ENCODE results near the gene TUBD1. TPM values are rescaled to one million over a fixed set of nuclear protein-coding genes. Genes with fewer than 3 reads are reported as not detected.
"Not testable (repeated sequence)": the region's sequence is repeated elsewhere in the genome, so short reads cannot be mapped to it uniquely, and the experiment has no call there.

The TUBD1 gene, protein sequence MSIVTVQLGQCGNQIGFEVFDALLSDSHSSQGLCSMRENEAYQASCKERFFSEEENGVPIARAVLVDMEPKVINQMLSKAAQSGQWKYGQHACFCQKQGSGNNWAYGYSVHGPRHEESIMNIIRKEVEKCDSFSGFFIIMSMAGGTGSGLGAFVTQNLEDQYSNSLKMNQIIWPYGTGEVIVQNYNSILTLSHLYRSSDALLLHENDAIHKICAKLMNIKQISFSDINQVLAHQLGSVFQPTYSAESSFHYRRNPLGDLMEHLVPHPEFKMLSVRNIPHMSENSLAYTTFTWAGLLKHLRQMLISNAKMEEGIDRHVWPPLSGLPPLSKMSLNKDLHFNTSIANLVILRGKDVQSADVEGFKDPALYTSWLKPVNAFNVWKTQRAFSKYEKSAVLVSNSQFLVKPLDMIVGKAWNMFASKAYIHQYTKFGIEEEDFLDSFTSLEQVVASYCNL
- total RNA-seq (2014; rRNA removed; shearing (Covaris generic); ENCODE audit: low replicate concordance): 3.1 and 7.3 TPM in 2 replicates

GRCh38 chr17:59892924-59893675 lies at the start of gene TUBD1, which contains the start of gene RPS6KB1:
TSS of gene TUBD1 (minus strand) at chr17:59892943. CDS start at chr17:59891002, 1,941 bp downstream.
TSS of gene RPS6KB1 (plus strand) at chr17:59893121. CDS start at chr17:59893185, 64 bp downstream.
- no peaks in the 10 kb centered on the region for H3K9me3 ChIP-seq (ENCODE audit: low read length)
- peak within 1 kb of the TSS; percentile 74 for H3K27ac ChIP-seq (ENCODE audit: low read length)

DNA sequence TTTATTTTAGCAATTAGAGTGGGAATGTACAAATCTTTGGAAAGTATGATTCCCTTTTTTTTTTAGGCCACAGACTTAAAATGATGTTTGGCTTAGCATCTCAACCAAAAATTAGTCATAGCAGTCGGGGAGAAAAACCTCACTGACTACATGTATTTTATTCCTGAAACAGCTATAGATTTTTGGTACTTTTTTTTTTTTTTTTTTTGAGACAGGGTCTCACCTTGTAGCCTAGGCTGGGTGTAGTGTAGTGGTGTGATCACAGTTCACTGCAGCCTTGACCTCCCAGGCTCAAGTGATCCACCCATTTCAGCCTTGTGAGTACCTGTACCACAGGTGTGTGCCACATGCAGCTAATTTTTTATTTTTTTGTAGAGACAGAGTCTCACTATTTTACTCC lies 48.4 kb upstream of the TUBD1 start:
- Histone ChIP-seq H3K79me2 (ENCODE audit: low read length) (no peaks in the 10 kb centered on the region), H3K27ac (ENCODE audit: low read length) (no peak overlapping the region), H3K4me3 (ENCODE audit: low read length) (no peak overlapping the region), H3K9me2 (replicated peaks; ENCODE audit: insufficient read depth, low read length) (no peaks in the 10 kb centered on the region), H4K20me1 (ENCODE audit: insufficient read depth, low read depth, low read length) (no peaks in the 10 kb centered on the region), H2AFZ (ENCODE audit: low read length) (no peak overlapping the region), H3K9ac (ENCODE audit: low read length) (no peak overlapping the region), H3K27me3 (ENCODE audit: low read length) (no peaks in the 10 kb centered on the region), H3K9me3 (ENCODE audit: low read length) (no peaks in the 10 kb centered on the region), H3K4me1 (ENCODE audit: low read length) (peaks cover 11% of the 10 kb centered on the region), H3K36me3 (ENCODE audit: insufficient read depth, low read length) (peaks cover 7% of the 10 kb centered on the region; the same call in 1 of the 2 replicates), H3K4me2 (ENCODE audit: low read depth, low read length, poor library complexity, severe bottlenecking) (no peak overlapping the region)
- DNase-seq: no peak

More at GRCh38 chr17:59892924-59893675, at the start of gene TUBD1, which contains the start of gene RPS6KB1:
- Histone ChIP-seq H3K9me2 (replicated peaks; ENCODE audit: insufficient read depth, low read length) (no peaks in the 10 kb centered on the region), H3K9ac (ENCODE audit: low read length) (peak within 1 kb of the TSS; percentile 94), H3K36me3 (ENCODE audit: insufficient read depth, low read length) (no peaks in the 10 kb centered on the region), H3K4me3 (ENCODE audit: low read length) (peak within 1 kb of the TSS; percentile 85), H3K27me3 (ENCODE audit: low read length) (no peaks in the 10 kb centered on the region), H3K79me2 (ENCODE audit: low read length) (peaks cover 71% of the 10 kb centered on the region), H4K20me1 (ENCODE audit: insufficient read depth, low read depth, low read length) (peaks cover 14% of the 10 kb centered on the region; the same call in 1 of the 2 replicates), H3K4me1 (ENCODE audit: low read length) (peaks cover 21% of the 10 kb centered on the region), H3K4me2 (ENCODE audit: low read depth, low read length, poor library complexity, severe bottlenecking) (peak within 1 kb of the TSS; percentile 89), H2AFZ (ENCODE audit: low read length) (peak within 1 kb of the TSS; percentile 93)
- peak; percentile 99 for DNase-seq

DNA sequence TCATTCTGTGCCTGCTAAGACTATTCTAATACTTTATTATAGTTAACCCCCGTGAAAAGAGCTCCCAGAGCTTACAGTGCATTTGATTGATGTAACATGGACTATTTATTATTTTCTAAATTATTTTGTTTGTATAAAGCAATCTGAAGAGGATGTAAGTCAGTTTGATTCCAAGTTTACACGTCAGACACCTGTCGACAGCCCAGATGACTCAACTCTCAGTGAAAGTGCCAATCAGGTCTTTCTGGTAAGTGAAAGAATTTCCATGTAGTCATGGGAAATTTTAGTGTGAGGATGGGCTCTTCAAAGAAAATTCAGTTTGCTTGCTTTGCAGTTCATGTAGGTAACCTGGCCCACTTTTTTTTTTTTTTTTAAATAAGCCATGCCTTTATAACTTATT lies 48.0 kb upstream of the TUBD1 start:
- H3K4me2 ChIP-seq (ENCODE audit: low read depth, low read length, poor library complexity, severe bottlenecking); H3K27ac ChIP-seq (ENCODE audit: low read length); H4K20me1 ChIP-seq (ENCODE audit: insufficient read depth, low read depth, low read length); DNase-seq; H3K4me3 ChIP-seq (ENCODE audit: low read length); H3K9me2 ChIP-seq (replicated peaks; ENCODE audit: insufficient read depth, low read length); H3K9me3 ChIP-seq (ENCODE audit: low read length); H2AFZ ChIP-seq (ENCODE audit: low read length); H3K27me3 ChIP-seq (ENCODE audit: low read length); H3K79me2 ChIP-seq (ENCODE audit: low read length); H3K9ac ChIP-seq (ENCODE audit: low read length); H3K4me1 ChIP-seq (ENCODE audit: low read length): not testable (repeated sequence)
- peaks cover 11% of the 10 kb centered on the region; the same call in 1 of the 2 replicates for H3K36me3 ChIP-seq (ENCODE audit: insufficient read depth, low read length)

- H2AFZ ChIP-seq (ENCODE audit: low read length): not testable (repeated sequence)
Measured at GRCh38 chr17:59933317-59933716, 40.6 kb upstream of the TUBD1 start.

DNA sequence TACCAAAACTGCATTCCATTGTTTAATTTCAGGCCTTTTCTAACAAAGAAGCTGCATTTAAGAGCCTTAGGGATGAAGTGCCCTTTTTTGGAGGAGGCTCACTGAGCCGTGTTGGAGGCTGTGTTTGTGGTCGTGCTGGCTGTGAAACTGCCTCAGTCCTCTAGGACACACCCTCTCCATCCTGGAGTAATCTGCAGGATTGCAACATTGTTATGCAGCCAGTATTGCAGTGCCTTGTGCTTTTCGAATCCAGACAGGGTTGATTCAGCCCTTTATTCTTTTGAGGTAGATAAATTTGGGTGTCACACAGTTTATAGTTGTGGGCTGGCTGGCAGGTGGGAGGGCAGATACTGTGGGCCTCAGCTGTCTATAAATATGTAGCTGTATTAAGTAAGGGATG lies 38.0 kb upstream of the TUBD1 start:
- H3K4me1 ChIP-seq (ENCODE audit: low read length); H4K20me1 ChIP-seq (ENCODE audit: insufficient read depth, low read depth, low read length); H3K9me2 ChIP-seq (replicated peaks; ENCODE audit: insufficient read depth, low read length); H3K79me2 ChIP-seq (ENCODE audit: low read length); H3K9me3 ChIP-seq (ENCODE audit: low read length); H3K4me2 ChIP-seq (ENCODE audit: low read depth, low read length, poor library complexity, severe bottlenecking); H3K9ac ChIP-seq (ENCODE audit: low read length); DNase-seq; H3K27me3 ChIP-seq (ENCODE audit: low read length); H2AFZ ChIP-seq (ENCODE audit: low read length); H3K4me3 ChIP-seq (ENCODE audit: low read length); H3K27ac ChIP-seq (ENCODE audit: low read length): not testable (repeated sequence)
- peaks cover 19% of the 10 kb centered on the region for H3K36me3 ChIP-seq (ENCODE audit: insufficient read depth, low read length)

More at GRCh38 chr17:59933317-59933716, 40.6 kb upstream of the TUBD1 start:
- H4K20me1 ChIP-seq (ENCODE audit: insufficient read depth, low read depth, low read length); H3K4me2 ChIP-seq (ENCODE audit: low read depth, low read length, poor library complexity, severe bottlenecking); H3K9me3 ChIP-seq (ENCODE audit: low read length); H3K79me2 ChIP-seq (ENCODE audit: low read length); H3K9ac ChIP-seq (ENCODE audit: low read length); DNase-seq; H3K9me2 ChIP-seq (replicated peaks; ENCODE audit: insufficient read depth, low read length); H3K4me3 ChIP-seq (ENCODE audit: low read length); H3K27ac ChIP-seq (ENCODE audit: low read length); H3K4me1 ChIP-seq (ENCODE audit: low read length); H3K27me3 ChIP-seq (ENCODE audit: low read length): not testable (repeated sequence)
- H3K36me3 ChIP-seq (ENCODE audit: insufficient read depth, low read length): peaks cover 22% of the 10 kb centered on the region

DNA sequence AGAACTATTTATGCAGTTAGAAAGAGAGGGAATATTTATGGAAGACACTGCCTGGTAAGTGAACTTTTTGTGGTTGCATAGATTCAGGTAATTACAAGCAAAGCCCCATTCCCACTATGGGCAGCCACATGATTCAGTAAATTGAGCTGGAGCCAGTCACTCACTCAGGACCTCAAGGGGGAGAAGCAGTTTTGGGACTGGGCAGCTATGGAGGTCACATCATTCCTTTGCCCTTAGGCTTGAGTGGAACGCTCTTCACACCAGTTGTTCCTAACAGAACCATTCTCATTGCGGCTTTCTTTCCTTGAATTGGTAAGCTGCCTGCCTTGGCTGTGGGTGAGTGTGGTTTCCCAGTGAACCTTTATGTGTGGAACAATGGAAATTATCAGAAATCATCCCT lies 37.4 kb upstream of the TUBD1 start:
- not testable (repeated sequence) for H3K4me1 ChIP-seq (ENCODE audit: low read length); H3K4me2 ChIP-seq (ENCODE audit: low read depth, low read length, poor library complexity, severe bottlenecking); H3K27ac ChIP-seq (ENCODE audit: low read length); H3K79me2 ChIP-seq (ENCODE audit: low read length); H3K9me2 ChIP-seq (replicated peaks; ENCODE audit: insufficient read depth, low read length); DNase-seq; H4K20me1 ChIP-seq (ENCODE audit: insufficient read depth, low read depth, low read length); H2AFZ ChIP-seq (ENCODE audit: low read length); H3K9ac ChIP-seq (ENCODE audit: low read length); H3K27me3 ChIP-seq (ENCODE audit: low read length); H3K4me3 ChIP-seq (ENCODE audit: low read length); H3K9me3 ChIP-seq (ENCODE audit: low read length)
- H3K36me3 ChIP-seq (ENCODE audit: insufficient read depth, low read length): peaks cover 19% of the 10 kb centered on the region

DNA sequence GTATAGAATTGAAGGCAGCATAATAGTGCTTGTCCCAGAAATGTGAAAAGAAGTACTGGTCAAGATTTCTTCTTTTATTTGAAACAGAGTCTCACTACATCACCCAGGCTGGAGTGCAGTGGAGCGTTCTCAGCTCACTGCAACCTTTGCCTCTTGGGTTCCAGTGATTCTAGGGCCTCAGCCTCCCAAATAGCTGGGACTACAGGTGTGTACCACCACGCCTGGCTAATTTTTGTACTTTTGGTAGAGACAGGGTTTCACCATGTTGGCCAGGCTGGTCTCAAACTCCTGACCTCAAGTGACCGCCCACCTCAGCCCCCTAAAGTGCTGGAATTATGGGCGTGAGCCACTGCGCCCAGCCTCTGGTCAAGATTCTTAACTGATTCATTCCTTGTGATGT lies 27.9 kb upstream of the TUBD1 start:
- H2AFZ ChIP-seq (ENCODE audit: low read length); H4K20me1 ChIP-seq (ENCODE audit: insufficient read depth, low read depth, low read length); H3K4me2 ChIP-seq (ENCODE audit: low read depth, low read length, poor library complexity, severe bottlenecking); H3K4me3 ChIP-seq (ENCODE audit: low read length); H3K27ac ChIP-seq (ENCODE audit: low read length); H3K4me1 ChIP-seq (ENCODE audit: low read length); H3K9me2 ChIP-seq (replicated peaks; ENCODE audit: insufficient read depth, low read length); H3K9ac ChIP-seq (ENCODE audit: low read length); H3K79me2 ChIP-seq (ENCODE audit: low read length); DNase-seq; H3K9me3 ChIP-seq (ENCODE audit: low read length); H3K27me3 ChIP-seq (ENCODE audit: low read length): not testable (repeated sequence)
- peaks cover 17% of the 10 kb centered on the region; the same call in 1 of the 2 replicates for H3K36me3 ChIP-seq (ENCODE audit: insufficient read depth, low read length)

- Histone ChIP-seq H4K20me1 (ENCODE audit: insufficient read depth, low read depth, low read length) (no peaks in the 10 kb centered on the region), H3K4me3 (ENCODE audit: low read length) (no peak overlapping the region), H3K9me2 (replicated peaks; ENCODE audit: insufficient read depth, low read length) (no peaks in the 10 kb centered on the region), H3K36me3 (ENCODE audit: insufficient read depth, low read length) (peaks cover 36% of the 10 kb centered on the region), H3K9ac (ENCODE audit: low read length) (no peak overlapping the region), H3K79me2 (ENCODE audit: low read length) (peaks cover 7% of the 10 kb centered on the region), H3K4me1 (ENCODE audit: low read length) (no peaks in the 10 kb centered on the region), H3K4me2 (ENCODE audit: low read depth, low read length, poor library complexity, severe bottlenecking) (no peak overlapping the region), H3K9me3 (ENCODE audit: low read length) (no peaks in the 10 kb centered on the region), H3K27me3 (ENCODE audit: low read length) (no peaks in the 10 kb centered on the region), H2AFZ (ENCODE audit: low read length) (no peak overlapping the region), H3K27ac (ENCODE audit: low read length) (no peak overlapping the region)
- DNase-seq: no peak
Measured at GRCh38 chr17:59916446-59916845, 23.7 kb upstream of the TUBD1 start.

Measured in Karpas-422 (cell line).